Measurements from ENCODE around the gene FRMD4B.

- TF ChIP-seq CTCF (IDR thresholded peaks at IDR 0.05): no peak
- TF ChIP-seq POLR2A (IDR thresholded peaks at IDR 0.05): no peak
- TF ChIP-seq EP300 (IDR thresholded peaks at IDR 0.05): no peak
- TF ChIP-seq POLR2AphosphoS5 (IDR thresholded peaks at IDR 0.05): no peak
Measured at GRCh38 chr3:69216981-69217380, 168.9 kb downstream of the FRMD4B start.

All from upper lobe of left lung (tissue), 4 donors.